HG03280 (cell line): ENCODE data around the gene BTBD3.

Experiments used
- ATAC-seq: cut with Tn5 transposase; IDR thresholded peaks from one replicate; pipeline ENCODE4 v1.9.1; 2021; ENCODE audit warnings: mild to moderate bottlenecking, moderate library complexity; ENCODE audit not compliant: unreplicated experiment

The BTBD3 gene

DNA sequence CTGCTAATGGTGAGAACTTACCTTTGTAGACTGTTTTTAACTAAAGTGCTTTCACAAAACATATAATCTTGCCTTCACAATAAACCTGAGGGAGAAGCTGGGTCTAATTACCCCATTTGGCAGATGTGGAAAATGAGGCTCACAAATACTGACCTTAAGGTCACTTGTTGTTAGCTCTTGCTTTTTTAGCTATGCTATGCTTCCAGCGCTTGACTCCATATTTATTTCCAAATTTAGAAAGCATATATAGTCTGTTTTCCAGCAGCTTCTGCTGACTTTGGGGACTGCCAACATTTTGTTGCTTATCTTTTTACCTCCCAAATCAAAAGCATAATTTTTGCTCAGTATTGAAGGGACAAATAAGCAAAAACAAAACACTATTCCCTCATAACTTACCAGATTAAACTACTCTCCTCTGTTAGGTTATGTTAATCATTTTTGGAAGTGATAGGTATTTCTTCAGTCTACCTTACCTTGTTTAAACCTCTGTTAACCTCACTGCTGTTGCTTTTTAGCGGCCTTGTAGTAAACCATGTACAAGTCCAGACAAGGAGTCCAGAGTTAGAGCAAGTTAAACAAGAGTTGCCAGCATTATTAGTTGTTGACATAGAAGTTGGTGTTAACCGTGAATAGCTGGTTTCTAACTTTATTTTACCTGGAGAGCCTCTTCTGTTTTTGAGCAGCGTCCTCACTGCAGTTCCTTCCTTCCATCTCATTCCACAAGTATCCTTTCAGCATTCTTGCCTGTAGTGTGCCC is 4.9 kb upstream of the BTBD3 start:
- ATAC-seq = no peak

DNA sequence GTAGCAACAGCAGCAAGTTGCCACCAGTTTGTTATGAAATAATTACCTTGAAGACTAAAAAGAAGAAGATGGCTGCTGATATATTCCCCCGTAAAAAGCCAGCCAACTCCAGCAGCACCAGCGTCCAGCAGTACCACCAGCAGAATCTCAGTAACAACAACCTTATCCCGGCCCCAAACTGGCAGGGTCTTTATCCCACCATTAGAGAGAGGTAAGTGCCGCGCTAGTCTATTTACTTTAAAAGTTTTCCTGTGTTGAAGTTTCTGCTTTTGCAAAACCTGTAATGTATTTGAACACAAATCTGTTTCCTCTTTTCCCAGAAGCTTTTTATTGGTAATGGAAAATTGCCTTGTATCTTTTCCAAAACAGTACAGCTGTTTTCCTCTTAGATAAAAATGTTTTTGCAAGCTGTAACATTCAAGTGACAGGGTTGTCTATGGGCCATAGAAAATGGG is 725 bp downstream of the BTBD3 start:
- no peak for ATAC-seq

DNA sequence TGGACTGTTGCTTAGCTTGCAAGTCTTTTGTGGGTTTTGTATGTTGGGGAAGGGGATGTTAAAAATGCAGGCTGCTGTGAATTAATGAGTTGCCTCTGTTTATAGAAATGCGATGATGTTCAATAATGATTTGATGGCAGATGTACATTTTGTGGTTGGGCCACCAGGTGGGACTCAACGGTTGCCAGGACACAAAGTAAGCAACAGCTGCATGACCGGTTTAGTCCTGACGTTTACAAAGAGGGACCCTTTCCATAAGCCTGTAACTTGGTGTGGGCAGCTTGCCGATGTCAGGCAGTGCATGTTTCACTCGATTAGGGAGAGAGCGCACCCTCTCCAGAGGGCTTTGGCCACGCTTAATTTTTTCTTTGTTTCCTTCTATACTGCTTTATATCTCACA is 1.3 kb downstream of the BTBD3 start:
- ATAC-seq = no peak

DNA sequence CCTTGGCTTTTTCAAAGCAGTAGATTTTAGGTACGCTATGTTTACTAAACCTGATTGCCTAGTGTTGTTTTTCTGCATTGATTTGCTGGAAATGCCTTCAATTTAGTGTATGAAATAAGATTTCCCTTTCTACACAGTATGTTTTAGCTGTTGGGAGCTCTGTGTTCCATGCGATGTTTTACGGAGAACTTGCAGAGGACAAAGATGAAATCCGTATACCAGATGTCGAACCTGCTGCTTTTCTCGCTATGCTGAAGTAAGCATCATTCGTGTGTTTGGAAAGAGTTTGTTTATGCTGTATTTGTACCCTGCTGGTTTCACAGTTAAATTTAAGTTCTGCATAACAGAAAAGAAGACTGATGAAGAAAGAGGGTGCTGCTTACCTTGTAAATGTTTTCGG is 1.9 kb downstream of the BTBD3 start:
- ATAC-seq = no peak

DNA sequence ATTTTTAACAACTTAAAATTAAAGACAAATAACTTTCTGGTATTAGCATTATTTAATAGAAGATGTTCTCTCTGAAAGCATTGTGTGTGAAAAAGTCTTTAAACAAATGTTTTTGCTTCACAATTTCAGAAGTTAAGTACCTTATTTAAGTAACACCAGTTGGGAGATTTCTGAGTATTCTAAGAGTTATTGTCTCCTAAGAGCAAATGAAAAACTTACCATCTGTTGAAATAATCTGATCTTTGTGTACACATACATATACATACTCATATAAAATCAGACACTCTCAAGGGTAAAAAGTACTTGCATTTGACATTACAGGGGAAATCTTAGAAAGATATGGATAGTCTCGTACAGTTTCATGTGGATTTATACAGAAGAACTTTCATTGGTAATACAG is 2.4 kb downstream of the BTBD3 start:
- ATAC-seq = no peak

DNA sequence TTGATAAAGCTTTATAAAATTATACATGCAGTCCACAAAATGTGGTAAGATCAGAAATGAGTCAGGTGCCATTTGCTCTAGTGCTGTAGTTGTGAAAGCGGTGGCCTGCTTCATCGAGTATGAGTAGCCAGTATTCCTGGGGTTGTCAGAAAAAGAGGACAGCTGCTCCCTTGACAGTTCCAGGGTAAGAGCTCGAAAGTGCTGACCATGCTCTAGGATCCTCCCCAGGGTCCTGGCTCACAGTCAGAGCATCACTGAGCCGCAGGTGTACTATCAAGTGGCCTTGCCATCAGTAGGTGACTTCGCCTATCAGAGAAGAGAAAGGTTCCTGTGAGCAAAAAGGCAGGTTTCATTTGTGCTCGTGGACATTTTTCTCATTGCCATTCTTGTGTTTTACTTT is 3.6 kb downstream of the BTBD3 start:
- no peak for ATAC-seq

DNA sequence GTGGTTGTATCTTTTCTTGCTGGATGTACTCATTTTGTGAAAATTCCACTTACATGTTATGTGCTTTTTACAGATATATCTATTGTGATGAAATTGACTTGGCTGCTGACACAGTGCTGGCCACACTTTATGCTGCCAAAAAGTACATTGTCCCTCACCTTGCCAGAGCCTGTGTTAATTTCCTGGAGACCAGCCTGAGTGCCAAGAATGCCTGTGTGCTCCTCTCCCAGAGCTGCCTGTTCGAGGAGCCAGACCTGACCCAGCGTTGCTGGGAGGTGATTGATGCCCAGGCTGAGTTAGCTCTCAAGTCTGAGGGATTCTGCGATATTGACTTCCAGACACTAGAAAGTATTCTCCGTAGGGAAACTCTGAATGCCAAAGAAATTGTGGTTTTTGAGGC is 4.9 kb downstream of the BTBD3 start:
- ATAC-seq = no peak

DNA sequence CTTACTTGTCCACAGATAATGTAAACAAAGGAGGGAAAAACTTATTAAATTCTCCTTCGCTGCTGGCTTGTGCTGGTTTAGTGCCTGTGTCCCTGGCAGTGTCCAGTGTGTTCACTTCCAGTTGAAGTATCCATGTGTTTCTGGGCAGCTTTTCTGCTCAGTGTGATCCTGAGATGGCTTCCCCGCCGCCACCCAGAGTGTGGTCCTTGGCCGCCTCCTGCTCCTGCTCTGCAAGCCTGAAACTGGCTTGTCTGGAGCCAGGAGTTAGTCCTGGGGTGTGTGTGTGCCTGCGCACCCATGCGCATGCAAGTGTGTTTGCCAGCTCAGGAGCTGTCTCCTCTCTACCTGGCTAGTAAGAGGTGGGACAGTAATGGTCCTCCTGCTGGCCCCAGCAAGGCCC is 7.2 kb downstream of the BTBD3 start:
- ATAC-seq = no peak

DNA sequence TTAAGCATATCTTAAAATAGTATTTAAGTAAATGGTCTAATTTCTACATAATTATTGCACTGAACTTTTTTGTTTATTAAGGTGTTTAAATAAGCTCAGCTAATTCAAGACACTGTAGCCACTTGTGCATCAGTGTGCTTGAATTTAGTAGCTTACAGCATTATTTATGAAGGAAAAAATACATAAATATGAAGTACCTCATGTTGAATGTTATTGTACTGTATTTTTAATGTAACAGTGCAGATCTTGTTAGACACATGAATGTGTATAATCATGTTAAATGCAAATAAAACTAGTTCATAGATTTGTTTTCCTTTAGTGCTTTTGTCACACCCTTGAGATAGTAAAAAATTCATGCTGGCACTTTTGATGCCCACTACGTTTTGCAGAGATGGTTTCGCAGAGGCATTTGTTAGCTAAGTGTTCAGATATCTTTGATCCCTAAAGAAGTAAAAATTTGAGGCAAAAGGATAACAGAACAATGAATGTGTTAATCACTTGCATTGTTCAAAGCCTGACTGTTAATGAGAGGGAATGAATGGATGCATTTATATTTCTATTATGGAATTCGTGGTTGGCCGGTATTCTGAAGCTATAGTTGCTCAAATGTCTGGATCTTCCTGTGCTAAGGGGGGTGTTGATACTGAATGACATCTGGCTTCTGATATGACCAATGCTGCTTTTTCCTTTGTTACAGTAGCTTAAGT is 8.8 kb downstream of the BTBD3 start:
- no peak for ATAC-seq

DNA sequence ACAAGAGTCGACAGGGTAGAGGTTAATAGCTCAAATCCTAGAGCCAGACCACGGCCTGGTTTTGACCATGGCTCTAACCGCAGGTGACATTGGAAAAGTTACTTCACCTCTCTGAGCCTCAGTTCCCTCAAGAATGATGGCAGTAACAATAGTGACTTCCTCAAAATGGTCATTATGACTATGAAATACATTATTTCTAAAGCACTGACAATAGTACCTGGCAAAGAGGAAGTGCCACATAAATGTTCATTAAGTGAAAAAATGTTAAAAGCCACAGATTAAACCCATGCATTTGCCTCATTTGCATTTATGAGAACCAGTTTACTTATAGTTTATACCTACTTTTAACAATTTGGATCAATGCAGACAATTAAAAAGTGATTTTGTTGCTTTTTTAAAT is 12.3 kb downstream of the BTBD3 start:
- no peak for ATAC-seq

DNA sequence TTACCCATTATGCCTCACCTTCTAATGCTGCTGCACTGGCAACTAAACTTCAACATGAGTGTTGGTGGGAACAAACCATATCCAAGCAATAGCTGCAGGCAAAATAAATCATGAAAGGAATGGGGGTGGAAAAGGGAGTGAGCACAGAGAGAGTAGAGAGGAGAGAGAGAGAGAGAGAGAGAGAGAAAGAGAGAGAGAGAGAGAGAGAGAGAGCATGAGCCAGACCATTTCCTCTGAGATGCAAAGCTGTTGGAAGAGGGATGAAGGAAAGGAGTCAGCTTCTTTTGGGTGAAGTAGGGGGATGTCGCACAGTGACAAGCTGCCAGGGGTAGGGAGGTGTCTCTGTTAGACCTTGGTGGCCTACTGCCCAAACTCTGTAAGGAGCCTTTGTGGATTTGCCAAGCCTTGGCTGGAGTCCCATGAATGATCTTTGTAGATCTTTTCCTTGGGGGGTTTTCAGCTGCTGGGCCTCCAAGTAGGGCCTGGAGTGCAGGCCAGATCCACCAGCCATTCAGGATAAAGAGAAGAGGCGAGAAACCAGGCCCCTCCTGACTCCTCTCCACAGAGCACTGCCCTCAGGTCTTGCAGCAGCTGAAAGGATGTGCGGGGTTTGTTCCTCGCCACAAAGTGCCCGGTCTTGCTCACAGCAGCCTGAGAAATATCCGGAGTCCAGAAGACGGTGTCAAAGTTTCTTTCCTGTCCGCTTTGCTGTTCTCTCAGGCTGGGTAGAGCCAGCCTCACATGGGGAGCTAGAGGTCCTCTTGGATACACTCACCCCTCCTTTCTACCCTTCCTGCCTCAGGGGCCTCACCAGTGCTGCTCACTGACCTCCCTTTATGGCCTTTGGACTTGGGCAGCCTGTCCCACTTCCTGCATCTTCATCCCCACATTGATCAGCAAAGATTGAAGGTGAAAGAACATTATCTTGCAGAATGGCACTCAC is 17.8 kb downstream of the BTBD3 start:
- no peak for ATAC-seq

DNA sequence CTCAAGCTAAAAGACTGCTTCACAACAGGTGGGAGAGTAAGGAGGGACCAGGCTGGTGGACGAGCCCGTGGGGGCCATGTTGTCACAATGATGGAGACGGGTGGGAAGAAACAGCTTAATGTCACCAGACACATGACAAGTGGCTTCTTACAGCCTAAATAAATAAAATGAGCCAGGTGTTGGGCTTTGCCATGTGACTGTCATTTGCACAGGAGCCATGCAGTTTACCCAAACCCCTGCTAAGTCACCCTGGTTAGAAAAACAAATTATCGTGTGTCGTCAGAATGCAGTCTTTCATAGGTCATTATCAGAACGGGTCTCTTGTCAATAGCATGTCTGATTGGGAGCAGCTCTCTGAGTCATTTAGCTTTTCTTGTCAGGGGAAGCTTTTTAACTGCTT is 18.5 kb downstream of the BTBD3 start:
- no peak for ATAC-seq

DNA sequence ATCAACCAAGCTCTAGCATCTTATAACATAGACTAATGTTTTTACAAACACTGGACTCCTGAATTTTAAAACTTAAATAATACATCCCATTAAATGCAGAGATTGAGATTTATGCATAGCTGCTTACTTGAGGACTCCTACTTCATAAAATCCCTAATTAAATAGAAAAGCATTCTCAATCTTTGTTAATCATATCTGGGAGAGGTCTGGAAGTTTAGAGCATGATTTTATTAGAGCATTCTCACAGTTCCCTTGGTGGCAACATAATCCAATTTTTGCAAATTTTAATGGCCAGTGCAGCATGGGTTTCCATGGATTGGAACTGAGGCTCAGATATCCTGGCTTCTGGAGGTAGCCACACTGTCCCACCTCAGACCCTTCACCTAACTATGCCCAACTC is 19.5 kb downstream of the BTBD3 start:
- ATAC-seq = no peak

DNA sequence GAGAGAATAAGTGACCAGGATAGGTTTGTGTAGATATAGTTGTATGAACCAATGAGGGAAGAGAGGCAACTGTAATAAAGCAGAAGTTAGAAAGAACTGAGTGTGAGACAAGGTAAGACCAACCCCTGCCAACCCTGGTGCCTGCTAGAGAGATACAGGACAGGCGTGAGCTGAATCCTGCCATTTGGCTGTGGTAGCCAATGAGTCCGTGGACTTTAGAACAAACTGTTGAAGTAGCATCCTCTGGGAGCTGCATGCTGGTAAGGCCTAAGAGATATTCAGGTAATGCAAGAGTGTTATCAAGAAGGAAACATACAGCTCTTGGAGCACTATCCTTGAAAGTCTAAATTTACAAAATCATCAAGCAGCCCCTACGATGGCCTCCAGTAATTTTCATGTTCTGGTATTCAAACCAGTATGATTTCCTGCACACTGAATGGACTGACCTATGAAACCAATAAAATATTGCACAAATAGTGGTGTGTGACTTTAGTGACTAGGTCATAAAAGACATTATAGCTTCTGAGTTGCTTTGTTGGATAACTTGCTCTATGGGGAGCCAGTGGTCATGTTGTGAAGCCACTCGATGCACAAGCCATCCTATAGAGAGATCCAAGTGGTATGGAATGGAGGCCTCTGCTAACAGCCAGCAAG is 24.0 kb downstream of the BTBD3 start:
- ATAC-seq = no peak

DNA sequence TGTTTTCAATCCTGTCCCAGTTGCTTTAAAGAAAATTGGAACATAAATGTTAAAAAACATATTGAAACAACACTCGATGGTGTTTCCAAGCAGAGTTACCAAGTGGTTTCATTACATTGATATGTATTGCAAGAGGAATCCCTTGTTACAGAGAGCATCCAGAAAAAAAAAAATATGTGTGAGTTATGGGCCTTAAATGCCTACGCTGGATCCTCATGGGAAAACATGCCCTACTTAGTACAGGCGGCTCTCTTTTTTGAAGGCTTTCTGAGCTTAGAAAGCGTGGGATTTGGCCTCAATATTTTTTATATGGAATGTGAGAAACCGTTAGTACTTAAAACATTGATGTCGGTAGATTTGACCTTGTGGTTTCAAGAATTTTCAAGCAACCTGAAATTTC is 26.1 kb downstream of the BTBD3 start:
- ATAC-seq = no peak

DNA sequence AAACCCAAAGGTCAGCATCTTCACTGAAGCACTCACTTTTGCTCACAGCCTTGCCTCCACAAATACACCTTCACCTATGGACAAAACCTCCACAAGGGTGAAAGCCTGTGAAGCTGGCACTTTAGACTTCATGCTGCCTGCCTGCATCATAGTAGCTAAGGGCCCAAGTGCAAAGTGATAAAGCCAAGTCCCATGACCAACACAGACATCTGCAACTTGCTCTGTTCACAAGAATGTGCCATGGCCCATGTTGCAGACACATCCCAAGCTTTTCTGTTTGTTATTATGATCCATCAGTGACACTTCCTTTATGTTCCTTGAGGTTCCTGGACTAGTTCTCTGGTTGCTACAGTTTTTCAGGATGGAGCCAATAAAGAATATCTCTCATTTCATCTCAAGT is 31.1 kb downstream of the BTBD3 start:
- no peak for ATAC-seq

DNA sequence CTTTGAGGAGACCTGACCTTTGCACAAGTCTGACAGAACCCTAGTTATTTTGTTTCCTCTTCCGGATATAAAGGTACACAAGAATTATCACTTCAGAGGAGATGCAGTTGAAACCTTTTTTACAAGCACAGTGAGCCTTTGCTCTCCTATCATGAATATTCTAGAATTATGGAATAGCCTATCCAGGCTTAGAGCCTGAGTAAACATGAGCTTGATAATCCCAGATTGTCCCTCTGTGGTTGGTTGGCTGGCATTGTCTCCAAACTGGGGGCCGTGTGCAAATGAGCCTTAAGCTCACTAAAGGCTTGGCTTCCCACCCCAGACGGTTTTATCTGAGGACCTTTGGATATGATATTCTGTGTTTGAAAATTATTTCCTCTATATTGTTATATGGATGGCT is 32.0 kb downstream of the BTBD3 start:
- no peak for ATAC-seq

DNA sequence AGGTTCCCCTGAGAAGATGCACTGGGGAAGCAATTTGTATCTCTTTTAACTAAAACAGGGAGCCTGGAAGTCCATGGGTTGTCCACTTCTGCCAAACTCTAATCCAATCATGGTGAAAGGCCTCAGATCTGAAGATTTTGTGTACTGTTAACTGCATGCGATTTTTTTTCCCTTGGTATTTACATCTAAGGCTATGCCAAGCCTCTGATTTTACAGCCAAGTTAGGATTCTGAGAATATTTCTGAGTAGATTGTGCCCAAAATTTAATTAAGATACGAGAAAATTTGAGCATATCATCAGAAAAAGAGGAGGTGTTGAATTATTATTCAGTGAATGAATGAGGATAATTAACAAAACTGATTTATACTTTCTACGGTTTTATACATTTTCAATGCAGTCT is 34.0 kb downstream of the BTBD3 start:
- ATAC-seq = no peak

DNA sequence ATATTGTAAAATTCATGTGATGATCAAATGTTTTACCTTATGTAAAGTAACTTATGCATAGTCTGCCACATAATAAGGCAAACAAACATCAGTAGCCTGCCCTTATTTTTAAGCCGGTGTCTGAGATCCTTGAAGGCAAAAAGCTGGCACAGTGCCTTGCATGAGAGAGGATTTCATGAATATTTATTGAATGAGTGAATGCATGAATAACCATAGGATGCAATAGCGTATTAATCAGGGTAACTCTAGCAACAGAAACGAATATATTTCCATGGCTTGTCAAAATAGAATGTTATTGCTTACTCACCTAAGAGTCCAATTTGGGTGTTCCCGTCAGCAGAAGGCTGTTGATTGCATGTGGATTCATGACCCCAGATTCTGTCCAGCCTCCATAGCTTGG is 34.9 kb downstream of the BTBD3 start:
- ATAC-seq = no peak

DNA sequence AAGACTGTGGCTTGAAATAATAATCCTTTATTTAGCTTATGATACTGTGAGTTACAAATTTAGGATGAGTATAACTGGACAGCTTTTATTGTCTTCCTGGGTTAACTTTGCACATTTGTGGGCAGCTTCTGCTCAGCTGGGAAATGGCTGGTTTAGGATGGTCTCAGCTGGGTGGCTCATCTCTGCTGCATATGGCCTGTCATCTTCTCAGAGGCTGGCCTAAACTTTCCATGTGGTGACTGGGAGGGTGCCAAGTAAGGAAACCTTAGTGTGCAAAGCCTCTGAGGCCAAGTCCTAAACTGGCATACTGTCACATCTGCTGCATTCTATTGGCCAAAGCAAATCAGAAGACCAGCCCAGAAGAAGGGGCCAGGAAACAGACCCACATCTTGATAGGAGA is 40.2 kb downstream of the BTBD3 start:
- no peak for ATAC-seq

DNA sequence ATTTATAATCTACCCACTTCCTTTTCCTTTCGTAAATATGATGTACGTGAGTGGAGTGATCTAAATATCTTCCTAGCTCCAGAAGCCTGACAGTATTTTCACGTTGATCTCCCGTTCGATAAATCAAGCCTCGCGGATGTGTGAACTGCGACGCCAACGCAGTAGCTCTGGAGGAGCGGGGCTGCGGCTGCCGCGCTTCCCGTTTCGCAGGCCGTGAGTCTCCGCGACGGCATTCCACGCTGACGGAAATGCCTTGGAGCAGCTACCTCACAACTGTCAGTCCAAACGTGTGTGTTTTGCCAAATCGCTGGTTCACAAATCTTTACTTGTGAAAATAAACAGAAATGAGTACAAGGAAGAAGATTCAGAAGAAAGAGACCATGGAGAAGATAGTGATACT is 41.2 kb downstream of the BTBD3 start:
- no peak for ATAC-seq
